IMR-90 (cell line): Measurements from ENCODE around the gene SPINK5. TPM values are rescaled to one million over a fixed set of nuclear protein-coding genes. Genes with fewer than 3 reads are reported as not detected.

Experiments
- ATAC-seq: fragments of 200-7000 bp; cut with Tn5 transposase; 2 replicates; pipeline ENCODE4 v1.9.1; 2020; ENCODE audit warnings: low read depth, mild to moderate bottlenecking, moderate library complexity
- BruUV-seq: library from RNA; stranded (reverse); fragments of 400-500 nt; replicated peaks from 2 replicates; lab custom pipeline; 2021; lab: Mats Ljungman, UMichigan
- CTCF ChIA-PET: fragments of 300-600 bp; formaldehyde crosslinking; extraction: SDS; loops from one replicate; lab custom pipeline; 2021; ENCODE audit warnings: antibody characterized with exemption; lab: Yijun Ruan, JAX
- POLR2A ChIA-PET: fragments of 300-600 bp; sonication (Branson Sonifier 250); formaldehyde crosslinking; loops from one replicate; lab custom pipeline; 2022; ENCODE audit warnings: antibody characterized with exemption; ENCODE audit not compliant: unreplicated experiment; lab: Charles Lee
- DNase-seq: peaks from one replicate; pipeline ENCODE4 v3.0.0; 2013
- H2AFZ ChIP-seq: replicated peaks from 2 replicates; pipeline ENCODE3; 2013; ENCODE audit warnings: low read length, mild to moderate bottlenecking; ENCODE audit not compliant: poor library complexity
- H2AK5ac ChIP-seq: 2 replicates; pipeline ENCODE4 v1.6.1; 2013; ENCODE audit warnings: low read depth, low read length, inconsistent platforms
- H2AK9ac ChIP-seq: replicated peaks from 2 replicates; pipeline ENCODE3; 2013; ENCODE audit warnings: mild to moderate bottlenecking, low read depth, low read length, moderate library complexity; ENCODE audit not compliant: poor library complexity
- H2BK120ac ChIP-seq: 2 replicates; pipeline ENCODE4 v1.6.1; 2013; ENCODE audit warnings: low read depth, low read length, inconsistent platforms
- H2BK15ac ChIP-seq: 3 replicates; pipeline ENCODE4 v1.6.1; 2013; ENCODE audit warnings: low read depth, low read length, inconsistent platforms
- H2BK20ac ChIP-seq: 2 replicates; pipeline ENCODE4 v1.6.1; 2013; ENCODE audit warnings: low read depth, mild to moderate bottlenecking, inconsistent platforms, low read length, moderate library complexity
- H2BK5ac ChIP-seq: 2 replicates; pipeline ENCODE4 v1.6.1; 2013; ENCODE audit warnings: mild to moderate bottlenecking, low read depth, low read length, inconsistent platforms; ENCODE audit not compliant: poor library complexity, severe bottlenecking
- H3K14ac ChIP-seq: replicated peaks from 2 replicates; pipeline ENCODE4 v1.6.1; 2013; ENCODE audit warnings: low read depth, low read length, inconsistent platforms
- H3K18ac ChIP-seq: 2 replicates; pipeline ENCODE4 v1.6.1; 2013; ENCODE audit warnings: low read depth, low read length, control low read depth
- H3K23ac ChIP-seq: 2 replicates; pipeline ENCODE4 v1.6.1; 2013; ENCODE audit warnings: low read depth, low read length, inconsistent platforms
- H3K27ac ChIP-seq: 2 replicates; pipeline ENCODE4 v1.5.1; 2013; ENCODE audit warnings: mild to moderate bottlenecking, control low read depth, low read length; ENCODE audit not compliant: insufficient read depth
- H3K27me3 ChIP-seq: 2 replicates; pipeline ENCODE4 v1.6.1; 2013; ENCODE audit warnings: low read length; ENCODE audit not compliant: control insufficient read depth, insufficient read depth
- H3K36me3 ChIP-seq: 2 replicates; pipeline ENCODE4 v1.6.1; 2013; ENCODE audit warnings: low read length, mixed read lengths; ENCODE audit not compliant: control insufficient read depth, insufficient read depth
- H3K4ac ChIP-seq: 2 replicates; pipeline ENCODE4 v1.6.1; 2013; ENCODE audit warnings: low read depth, low read length, inconsistent platforms
- H3K4me1 ChIP-seq: 2 replicates; pipeline ENCODE4 v1.6.1; 2013; ENCODE audit warnings: low read length, mixed read lengths; ENCODE audit not compliant: control insufficient read depth, insufficient read depth
- H3K4me2 ChIP-seq: 2 replicates; pipeline ENCODE4 v1.6.1; 2013; ENCODE audit warnings: low read depth, mild to moderate bottlenecking, control low read depth, low read length, moderate library complexity
- H3K4me3 ChIP-seq: 2 replicates; pipeline ENCODE4 v1.5.1; 2013; ENCODE audit warnings: low read depth, mild to moderate bottlenecking, control low read depth, low read length, moderate library complexity; ENCODE audit not compliant: insufficient read depth
- H3K56ac ChIP-seq: 2 replicates; pipeline ENCODE4 v1.6.1; 2013; ENCODE audit warnings: low read length, inconsistent platforms; ENCODE audit not compliant: insufficient read depth; ENCODE audit errors: extremely low read depth
- H3K79me1 ChIP-seq, 2 experiments: 2 replicates each; pipeline ENCODE4 v1.6.1; 2013; ENCODE audit warnings: low read length in 2 of 2, inconsistent platforms in 1 of 2, low read depth in 1 of 2
- H3K9ac ChIP-seq: 2 replicates; pipeline ENCODE4 v1.6.1; 2013; ENCODE audit warnings: low read depth, low read length, control low read depth
- H3K9me1 ChIP-seq: 2 replicates; pipeline ENCODE4 v1.6.1; 2013; ENCODE audit warnings: low read length, inconsistent platforms; ENCODE audit not compliant: insufficient read depth
- H3K9me3 ChIP-seq: 2 replicates; pipeline ENCODE4 v1.6.1; 2013; ENCODE audit warnings: low read length; ENCODE audit not compliant: control insufficient read depth, insufficient read depth
- H4K20me1 ChIP-seq: 2 replicates; pipeline ENCODE4 v1.6.1; 2013; ENCODE audit warnings: low read length, inconsistent platforms; ENCODE audit not compliant: insufficient read depth
- H4K5ac ChIP-seq: 2 replicates; pipeline ENCODE4 v1.6.1; 2013; ENCODE audit warnings: mild to moderate bottlenecking, low read depth, low read length, control low read depth
- H4K8ac ChIP-seq, 2 experiments: 2 replicates each; pipeline ENCODE4 v1.6.1; 2013; ENCODE audit warnings: low read depth in 2 of 2, low read length in 2 of 2, control low read depth in 1 of 2, inconsistent platforms in 1 of 2
- H4K91ac ChIP-seq: 2 replicates; pipeline ENCODE4 v1.6.1; 2013; ENCODE audit warnings: low read depth, low read length, inconsistent platforms; ENCODE audit not compliant: insufficient read depth
- CEBPB ChIP-seq: IDR thresholded peaks from 2 replicates; pipeline ENCODE4 v1.6.1; 2012; ENCODE audit warnings: low read depth, low read length, improper control_type of control experiment
- CHD1 ChIP-seq: IDR thresholded peaks from 2 replicates; pipeline ENCODE4 v1.6.1; 2012; ENCODE audit warnings: low read depth, low read length, improper control_type of control experiment
- CTCF ChIP-seq: conservative IDR thresholded peaks from 2 replicates; pipeline ENCODE4 v1.5.1; 2012; ENCODE audit warnings: mild to moderate bottlenecking, low read depth, low read length, improper control_type of control experiment
- MAFK ChIP-seq: IDR thresholded peaks from 2 replicates; pipeline ENCODE4 v1.6.1; 2012; ENCODE audit warnings: low read depth, low read length, improper control_type of control experiment
- NFE2L2 ChIP-seq: fragments of 150-350 bp; IDR thresholded peaks from 2 replicates; pipeline ENCODE4 v1.6.1; 2016; ENCODE audit warnings: low read depth, mild to moderate bottlenecking, low read length
- RAD21 ChIP-seq: IDR thresholded peaks from 2 replicates; pipeline ENCODE4 v1.6.1; 2012; ENCODE audit warnings: low read length, improper control_type of control experiment
- RCOR1 ChIP-seq: IDR thresholded peaks from 2 replicates; pipeline ENCODE4 v1.6.1; 2012; ENCODE audit warnings: mild to moderate bottlenecking, low read length, improper control_type of control experiment; ENCODE audit not compliant: insufficient replicate concordance
- RFX5 ChIP-seq: IDR thresholded peaks from 2 replicates; pipeline ENCODE4 v1.8.0; 2012; ENCODE audit warnings: low read depth, mild to moderate bottlenecking, low read length, moderate library complexity
- SMC3 ChIP-seq: fragments of 150-350 bp; IDR thresholded peaks from 2 replicates; pipeline ENCODE4 v1.6.1; 2016; ENCODE audit warnings: low read depth, mild to moderate bottlenecking, antibody characterized with exemption, low read length, moderate library complexity
- USF2 ChIP-seq: fragments of 150-350 bp; IDR thresholded peaks from 2 replicates; pipeline ENCODE4 v1.6.1; 2017; ENCODE audit warnings: mild to moderate bottlenecking, antibody characterized with exemption, low read length, low read depth
- WGBS, 2 experiments: methylation state at CpG; one replicate each; pipeline versions ENCODE4 v1.1.5 to v1.1.7; 2013; ENCODE audit warnings: missing lambda C conversion rate in 2 of 2; ENCODE audit not compliant: insufficient read length in 1 of 2; ENCODE audit errors: extremely low coverage in 2 of 2; 5-methylcytosine and 5-hydroxymethylcytosine counted together
- dilution Hi-C: fragments of 300-500 bp; cut with HindIII; formaldehyde crosslinking; loops from one replicate; pipeline ENCODE4 v1.14.3; 2018; ENCODE audit warnings: low sequenced_read_pairs; ENCODE audit not compliant: unreplicated experiment
- in situ Hi-C: fragments of 300-500 bp; cut with MboI; formaldehyde crosslinking; loops from 3 replicates; pipeline ENCODE4 v1.14.3; 2019; ENCODE audit warnings: low sequenced_read_pairs, inconsistent platforms, mixed read lengths
- intact Hi-C: fragments of 100-400 bp; cut with micrococcal nuclease; formaldehyde crosslinking; loops from 2 replicates; pipeline ENCODE4 v1.10.0; 2022
- polyA plus RNA-seq, 3 experiments: library from polyadenylated mRNA; depleted of rRNA; stranded (reverse); fragments of >200 nt; gene quantifications; 2 replicates each; pipeline ENCODE4 v1.2.3, GENCODE V29; 2012; ENCODE audit warnings: low replicate concordance in 1 of 3
- total RNA-seq: library from RNA; depleted of rRNA; stranded (reverse); fragments of >200 nt; gene quantifications from 2 replicates; pipeline ENCODE4 v1.2.3, GENCODE V29; 2012
- TF ChIP-seq, protein P1 (sequence below): fragments of 150-350 bp; IDR thresholded peaks from 2 replicates; pipeline ENCODE4 v1.6.1; 2016; ENCODE audit warnings: low read depth, mild to moderate bottlenecking, low read length, moderate library complexity, borderline replicate concordance

SPINK5 gene
- total and polyA plus RNA-seq, 2 of the 4 experiments (the other 2 are of a cell fraction): not detected

DNA sequence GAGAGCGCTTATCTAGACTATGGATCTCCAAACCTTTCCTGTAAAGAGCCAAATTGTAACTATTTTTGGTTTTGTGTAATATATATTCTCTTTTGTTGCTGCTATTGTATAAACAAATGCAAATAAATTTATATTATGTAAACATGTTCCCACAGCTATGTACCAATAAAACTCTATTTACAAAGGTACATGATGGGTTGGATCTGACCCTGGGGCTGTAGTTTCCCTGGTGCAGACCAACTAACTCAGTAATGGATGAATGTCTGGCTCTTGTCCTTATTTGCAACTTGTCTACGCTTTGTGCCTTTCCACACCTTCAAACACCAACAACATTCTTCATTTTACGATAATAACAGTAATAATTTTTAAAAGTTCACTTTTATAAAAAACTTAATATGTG, 77.1 kb downstream of the SPINK5 start (continued):
- TF ChIP-seq CHD1 (no peak), RAD21 (no peak), CEBPB (no peak), NFE2L2 (no peak), RFX5 (no peak), SMC3 (no peak)

- Histone ChIP-seq H2AK5ac (no peak overlapping the region), H3K9me1 (no peaks in the 10 kb centered on the region), H2AFZ (no peak overlapping the region), H3K23ac (no peak overlapping the region), H4K5ac (no peak overlapping the region), H3K18ac (no peak overlapping the region), H4K91ac (no peak overlapping the region), H3K9ac (no peak overlapping the region), H3K79me1 (no peaks in the 10 kb centered on the region), H3K4me3 (no peak overlapping the region), H4K20me1 (no peaks in the 10 kb centered on the region), H3K4me2 (no peak overlapping the region), H3K36me3 (no peaks in the 10 kb centered on the region), H2BK15ac (no peak overlapping the region), H3K9me3 (no peaks in the 10 kb centered on the region), H2BK20ac (no peak overlapping the region), H2BK120ac (no peak overlapping the region), H3K27ac (no peak overlapping the region), H3K27me3 (no peaks in the 10 kb centered on the region), H2AK9ac (no peak overlapping the region), H3K4ac (no peak overlapping the region), H3K4me1 (no peaks in the 10 kb centered on the region), H2BK5ac (no peak overlapping the region), H3K56ac (no peak overlapping the region), H4K8ac (no peak overlapping the region), H3K14ac (no peak overlapping the region)
- in situ Hi-C loops (no loop called here), intact Hi-C loops (no loop called here), dilution Hi-C loops (no loop called here)
- TF ChIP-seq USF2 (no peak), SMC3 (no peak), RCOR1 (no peak), MAFK (no peak), CEBPB (no peak), RFX5 (no peak), RAD21 (no peak), CTCF (no peak)
- TF ChIP-seq, protein P1, sequence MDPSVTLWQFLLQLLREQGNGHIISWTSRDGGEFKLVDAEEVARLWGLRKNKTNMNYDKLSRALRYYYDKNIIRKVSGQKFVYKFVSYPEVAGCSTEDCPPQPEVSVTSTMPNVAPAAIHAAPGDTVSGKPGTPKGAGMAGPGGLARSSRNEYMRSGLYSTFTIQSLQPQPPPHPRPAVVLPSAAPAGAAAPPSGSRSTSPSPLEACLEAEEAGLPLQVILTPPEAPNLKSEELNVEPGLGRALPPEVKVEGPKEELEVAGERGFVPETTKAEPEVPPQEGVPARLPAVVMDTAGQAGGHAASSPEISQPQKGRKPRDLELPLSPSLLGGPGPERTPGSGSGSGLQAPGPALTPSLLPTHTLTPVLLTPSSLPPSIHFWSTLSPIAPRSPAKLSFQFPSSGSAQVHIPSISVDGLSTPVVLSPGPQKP: no peak
- ATAC-seq: no peak
- WGBS, 2 experiments: no CpG with 5 or more reads among the region's 2 CpGs
- no peak for DNase-seq
- ChIA-PET CTCF (no interaction called here), POLR2A (no interaction called here)
- no TSS peak for BruUV-seq
Measured at GRCh38 chr5:148141645-148142044, 77.9 kb downstream of the SPINK5 start.
